GM18951 (cell line): ENCODE results near the gene TEKT4.
"Not testable (repeated sequence)": the region's sequence is repeated elsewhere in the genome, so short reads cannot be mapped to it uniquely, and the experiment has no call there.

ENCODE experiments used
- POLR2A ChIP-seq: IDR thresholded peaks from 4 replicates; pipeline ENCODE4 v1.6.1; 2011; ENCODE audit warnings: mild to moderate bottlenecking; ENCODE audit not compliant: insufficient read length, insufficient read depth; ENCODE audit errors: extremely low read depth
- in situ Hi-C: fragments of 300-500 bp; cut with MboI; formaldehyde crosslinking; loops from one replicate; pipeline ENCODE4 v1.12.0; 2022; ENCODE audit warnings: low sequenced_read_pairs, mixed read lengths, inconsistent platforms; ENCODE audit not compliant: unreplicated experiment

TEKT4 gene

DNA sequence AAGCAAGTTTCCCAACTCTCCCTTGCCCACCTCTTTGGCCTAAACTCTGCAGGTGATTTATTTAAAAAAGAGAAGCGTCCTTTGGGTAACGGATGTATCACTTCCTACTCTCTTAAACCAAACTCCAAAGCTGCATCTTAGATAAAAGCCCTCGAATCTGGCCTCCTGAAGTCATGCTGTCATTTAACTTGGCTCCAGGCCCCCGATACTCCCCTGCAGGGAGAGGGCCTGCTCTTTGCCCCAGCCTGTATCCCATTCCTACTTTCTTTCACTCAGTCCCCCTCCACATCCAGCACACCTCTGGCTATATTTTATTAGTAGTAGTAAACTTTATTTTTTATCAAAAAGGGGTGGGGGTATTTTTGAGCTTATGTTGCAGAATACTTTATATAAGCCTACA, 19.0 kb downstream of the TEKT4 start:
- in situ Hi-C loops, result no loop called here
- no peak for TF ChIP-seq POLR2A

DNA sequence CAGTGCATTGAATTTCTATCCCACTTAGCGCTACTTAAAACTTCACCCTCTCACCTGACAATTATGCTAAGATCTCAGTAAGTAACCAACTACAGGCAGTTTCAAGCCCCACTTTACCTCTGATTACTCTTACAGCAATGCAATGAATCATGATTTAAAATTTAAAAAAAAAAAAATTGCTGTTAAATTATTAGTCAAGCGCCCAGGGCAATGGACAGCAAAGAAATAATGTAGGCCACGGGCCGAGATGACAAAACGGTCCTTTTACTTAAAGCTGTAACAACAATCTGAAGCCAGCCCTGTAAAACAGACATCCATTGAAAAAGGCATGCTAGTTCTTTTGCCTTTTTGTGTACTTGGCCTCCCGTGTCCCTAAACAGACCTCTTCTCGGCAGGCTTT, 24.0 kb downstream of the TEKT4 start:
- in situ Hi-C loops, result not testable (repeated sequence)

DNA sequence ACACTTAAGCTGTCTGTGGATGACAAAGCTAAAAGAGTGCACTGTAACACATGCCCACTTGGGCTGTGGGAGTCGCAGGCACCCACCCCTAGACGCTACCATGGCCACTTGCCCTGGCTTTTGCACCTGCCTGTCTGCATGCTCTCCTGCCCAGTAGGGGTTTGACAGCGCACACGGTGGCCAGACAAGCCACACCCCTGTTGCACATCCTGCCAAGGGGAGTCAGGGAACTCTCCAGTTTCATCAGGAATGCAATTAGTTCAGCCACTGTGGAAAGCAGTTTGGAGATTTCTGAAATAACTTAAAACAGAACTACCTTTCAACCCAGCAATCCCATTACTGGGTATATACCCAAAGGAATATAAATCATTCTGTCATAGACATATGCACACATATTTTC, 35.7 kb downstream of the TEKT4 start:
- in situ Hi-C loops, result not testable (repeated sequence)

DNA sequence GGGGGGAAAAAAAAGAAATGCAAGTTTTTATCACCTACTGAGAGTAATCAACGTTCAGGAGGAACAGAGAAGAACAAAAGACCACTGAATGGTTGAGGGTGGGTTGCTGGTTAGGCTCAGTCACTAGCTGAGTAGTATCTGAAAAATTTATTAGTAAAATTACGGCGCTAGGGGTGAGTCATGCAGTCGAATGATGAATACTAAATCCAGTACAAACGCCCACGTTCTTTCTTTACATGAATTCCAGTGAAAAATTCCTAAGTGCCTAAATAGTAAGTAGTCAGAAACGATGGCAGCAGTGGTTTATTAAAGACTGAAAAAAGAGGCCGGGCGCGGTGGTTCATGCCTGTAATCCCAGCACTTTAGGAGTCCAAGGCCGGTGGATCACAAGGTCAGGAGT, 52.0 kb downstream of the TEKT4 start:
- in situ Hi-C loops, result no loop called here

DNA sequence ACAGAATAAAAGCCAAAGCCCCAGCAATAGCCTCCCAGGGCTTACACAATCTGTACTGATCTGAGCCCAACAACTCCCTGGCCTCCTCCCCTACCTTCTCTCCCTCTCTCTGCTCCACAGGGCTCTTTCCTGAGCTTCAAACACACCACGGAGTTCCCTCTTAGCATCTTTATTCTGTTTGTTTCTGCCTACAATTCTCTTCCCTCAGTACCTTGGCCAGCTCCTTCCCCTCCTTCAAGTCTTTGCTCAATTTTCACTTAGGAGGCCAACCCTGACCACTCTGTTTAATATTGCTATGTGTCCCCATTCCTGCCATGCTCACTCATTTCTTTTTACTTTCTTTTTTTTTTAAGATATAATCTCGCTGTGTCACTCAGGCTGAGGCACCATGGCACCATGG, 53.8 kb downstream of the TEKT4 start:
- in situ Hi-C loops, result not testable (repeated sequence)

More for the DNA sequence above, 52.0 kb downstream of the TEKT4 start:
- TF ChIP-seq POLR2A, result no peak
